ENCODE results near the gene TCF4. TPM values are rescaled to one million over a fixed set of nuclear protein-coding genes. Genes with fewer than 3 reads are reported as not detected.

TCF4 gene
- total and polyA plus RNA-seq, 2 of the 13 experiments (the other 11 are each of a cell fraction or from before 2014, with no cell fraction given) = not detected

DNA sequence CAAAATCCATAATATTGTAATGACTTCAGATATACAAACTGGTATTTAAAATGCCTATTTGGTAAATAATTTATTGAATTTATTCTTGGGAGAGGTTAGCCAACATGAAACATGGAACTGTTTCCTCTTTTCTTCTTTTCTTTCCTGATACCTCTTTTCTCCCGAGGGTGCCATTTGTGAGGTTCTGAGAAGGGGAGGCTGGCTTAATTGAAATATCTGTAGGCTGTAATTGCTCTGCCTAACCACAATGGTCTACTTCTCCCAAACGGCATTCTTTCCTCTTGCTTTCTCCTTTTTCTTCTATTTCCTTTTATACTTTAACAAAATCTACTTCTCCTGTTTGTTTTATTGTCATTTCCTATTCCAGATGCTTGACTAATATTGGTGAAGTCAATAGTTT is 114.9 kb downstream of the TCF4 start:
- intact Hi-C loops (cut with micrococcal nuclease; ENCODE audit: unreplicated experiment) (no loop called here), in situ Hi-C loops (cut with HindIII; ENCODE audit: extremely low pct_ligation_motif_present, low pct_unique_long_range_greater_than_20kb) (no loop called here)
- no peaks in the 10 kb centered on the region for H3K9me3 ChIP-seq (ENCODE audit: low read length)
- no peak overlapping the region for H3K4me3 ChIP-seq (replicated peaks in 1 of 3; ENCODE audit: insufficient read depth in 1 of 3, low read depth in 2 of 3, low read length in 3 of 3)
- no peak overlapping the region for H3K9ac ChIP-seq (ENCODE audit: insufficient read depth, low read depth, low read length)
- H3K36me3 ChIP-seq (replicated peaks in 1 of 2; ENCODE audit: control insufficient read depth in 1 of 2, insufficient read depth in 2 of 2, low read length in 2 of 2) = no peaks in the 10 kb centered on the region
- TF ChIP-seq, protein P1, sequence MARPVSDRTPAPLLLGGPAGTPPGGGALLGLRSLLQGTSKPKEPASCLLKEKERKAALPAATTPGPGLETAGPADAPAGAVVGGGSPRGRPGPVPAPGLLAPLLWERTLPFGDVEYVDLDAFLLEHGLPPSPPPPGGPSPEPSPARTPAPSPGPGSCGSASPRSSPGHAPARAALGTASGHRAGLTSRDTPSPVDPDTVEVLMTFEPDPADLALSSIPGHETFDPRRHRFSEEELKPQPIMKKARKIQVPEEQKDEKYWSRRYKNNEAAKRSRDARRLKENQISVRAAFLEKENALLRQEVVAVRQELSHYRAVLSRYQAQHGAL (CRISPR knock-in tag; IDR thresholded peaks at IDR 0.05; ENCODE audit: not compliant biosample characterization) = no peak
- TF ChIP-seq ZNF558 (CRISPR knock-in tag; IDR thresholded peaks at IDR 0.05; ENCODE audit: borderline replicate concordance) (no peak), ARNT2 (CRISPR knock-in tag; IDR thresholded peaks at IDR 0.05; ENCODE audit: low read depth) (no peak), ZBTB42 (CRISPR knock-in tag; IDR thresholded peaks at IDR 0.05) (no peak), ZNF7 (CRISPR knock-in tag; IDR thresholded peaks at IDR 0.05) (no peak), ATF1 (CRISPR knock-in tag; IDR thresholded peaks at IDR 0.05) (no peak), ZNF687 (CRISPR knock-in tag; IDR thresholded peaks at IDR 0.05) (no peak)
- TF ChIP-seq, protein P2, sequence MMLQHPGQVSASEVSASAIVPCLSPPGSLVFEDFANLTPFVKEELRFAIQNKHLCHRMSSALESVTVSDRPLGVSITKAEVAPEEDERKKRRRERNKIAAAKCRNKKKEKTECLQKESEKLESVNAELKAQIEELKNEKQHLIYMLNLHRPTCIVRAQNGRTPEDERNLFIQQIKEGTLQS (CRISPR knock-in tag; IDR thresholded peaks at IDR 0.05) = no peak
- no peaks in the 10 kb centered on the region for H3K4me1 ChIP-seq (ENCODE audit: insufficient read depth, low read length)
- no peaks in the 10 kb centered on the region for H4K20me1 ChIP-seq (ENCODE audit: insufficient read depth, low read length)
- ATAC-seq = no peak
- no peak overlapping the region for H2AFZ ChIP-seq (ENCODE audit: low read length)
- no peak overlapping the region for H3K27ac ChIP-seq (ENCODE audit: extremely low read length, insufficient read depth, low read length)
- 4% methylated on average over 2 of the region's 2 CpGs for WGBS (ENCODE audit: low lambda C conversion rate)
- no peaks in the 10 kb centered on the region; a peak in 1 of 5 replicates for H3K27me3 ChIP-seq (ENCODE audit: control insufficient read depth in 1 of 2, insufficient read depth in 2 of 2, low read length in 2 of 2)
- H3K79me2 ChIP-seq (ENCODE audit: insufficient read depth, low read length) = no peaks in the 10 kb centered on the region
- FAIRE-seq = no peak
- DNase-seq (ENCODE audit: low spot score) = no peak
- no peak overlapping the region for H3K4me2 ChIP-seq (ENCODE audit: low read depth, low read length)
- no TSS peak for BruUV-seq (replicated peaks)
- ChIA-PET POLR2A (no interaction called here), CTCF (ENCODE audit: low intra/inter-chr PET ratio, low total read pairs) (no interaction called here)

Measured in HepG2 (cell line).